Measurements from ENCODE around the gene PTPN4. TPM values are rescaled to one million over a fixed set of nuclear protein-coding genes. Genes with fewer than 3 reads are reported as not detected.

PTPN4 gene
- total RNA-seq, 4 donors from 2014 or later = 23.3 to 45.4 (median 39.1) TPM

DNA sequence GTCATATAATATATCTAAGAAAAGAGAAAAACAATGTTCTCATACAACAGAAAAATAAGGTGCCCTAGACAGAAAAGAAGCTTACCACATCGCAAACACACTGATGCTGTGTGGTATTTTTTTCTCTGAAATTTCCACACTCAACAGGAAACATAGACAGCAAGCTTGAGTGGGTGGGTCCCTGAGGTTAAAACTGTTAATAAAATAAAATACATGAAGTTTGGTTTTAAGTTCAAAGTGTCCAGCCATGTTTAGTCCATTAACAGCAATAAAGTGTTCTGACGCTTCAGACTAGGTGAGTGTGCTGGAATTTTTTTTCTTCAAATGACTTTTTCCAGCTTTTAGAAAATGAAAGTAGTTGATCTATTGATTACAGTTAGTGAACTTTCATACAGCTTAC is 169.8 kb downstream of the PTPN4 start:
- no peak for TF ChIP-seq CTCF (IDR thresholded peaks at IDR 0.05; ENCODE audit: low read depth)

DNA sequence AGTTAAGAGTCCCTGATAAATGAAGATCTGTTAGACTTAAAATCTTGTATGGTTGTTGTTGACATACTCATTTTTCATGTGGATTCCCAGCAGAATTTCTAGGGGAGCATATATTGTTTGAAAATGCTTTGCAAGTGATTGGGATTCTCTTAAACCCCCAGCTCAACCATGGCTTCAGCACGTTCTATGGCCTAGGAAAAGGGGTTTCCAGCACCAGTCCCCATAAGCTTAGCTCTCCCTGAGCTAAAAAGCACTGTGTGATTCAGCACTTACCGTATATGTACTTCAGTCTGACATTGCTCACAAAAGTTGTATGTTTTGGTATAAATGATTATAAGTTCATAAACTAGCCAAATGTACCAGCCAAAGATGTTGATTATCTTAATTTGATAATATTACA is 173.1 kb downstream of the PTPN4 start:
- no peak for TF ChIP-seq CTCF (IDR thresholded peaks at IDR 0.05; ENCODE audit: low read depth)

GRCh38 chr2:119934319-119934718 is 174.6 kb downstream of the PTPN4 start:
- TF ChIP-seq CTCF (IDR thresholded peaks at IDR 0.05; ENCODE audit: low read depth) = no peak

GRCh38 chr2:119937680-119938079 is 178.0 kb downstream of the PTPN4 start:
- no peak for TF ChIP-seq CTCF (IDR thresholded peaks at IDR 0.05; ENCODE audit: low read depth)

DNA sequence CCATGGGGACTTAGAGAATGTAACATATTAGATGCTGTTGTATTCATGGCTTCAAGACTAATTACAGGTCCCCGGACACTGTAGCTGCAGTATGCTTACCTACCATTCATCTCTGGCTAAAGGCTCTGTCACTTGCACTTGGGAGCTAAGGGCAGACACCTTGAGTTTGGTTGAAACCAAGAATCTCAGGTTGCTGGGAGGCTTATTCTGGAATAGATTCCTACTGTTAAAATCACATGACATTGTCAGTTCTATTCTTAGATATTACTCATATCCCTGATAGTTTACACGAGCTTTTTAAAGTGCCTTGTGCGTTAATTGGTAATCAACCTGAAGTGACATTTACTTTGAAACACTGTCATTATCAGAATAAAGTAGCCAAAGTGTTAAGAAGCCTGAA is 180.2 kb downstream of the PTPN4 start:
- no peak for TF ChIP-seq CTCF (IDR thresholded peaks at IDR 0.05; ENCODE audit: low read depth)

- no peak for TF ChIP-seq CTCF (IDR thresholded peaks at IDR 0.05; ENCODE audit: low read depth)
Observed at GRCh38 chr2:119940856-119941255, 181.1 kb downstream of the PTPN4 start.

DNA sequence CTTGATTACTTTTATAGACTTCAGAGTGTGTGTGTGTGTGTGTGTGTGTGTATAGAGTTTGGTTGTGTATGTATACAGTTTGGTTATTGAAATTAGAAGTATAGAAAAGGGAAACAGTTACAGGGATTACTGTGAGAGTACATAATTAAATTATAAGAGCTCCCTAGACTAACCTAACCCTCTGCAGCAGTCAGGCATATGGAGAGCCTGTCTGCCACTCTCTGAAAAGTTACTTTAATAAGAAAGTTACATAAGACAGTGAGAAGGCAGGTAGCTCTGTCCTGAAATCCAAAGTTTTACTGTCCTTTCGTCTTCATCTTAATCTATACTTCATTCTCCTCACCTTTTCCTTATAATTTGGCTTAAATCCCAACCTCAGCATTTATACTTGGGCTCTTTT is 181.7 kb downstream of the PTPN4 start:
- TF ChIP-seq CTCF (IDR thresholded peaks at IDR 0.05; ENCODE audit: low read depth) = no peak

All from subcutaneous adipose tissue (tissue), 4 donors.